Neural cell (in vitro differentiated cells): ENCODE results near the gene CHTF18. TPM values are rescaled to one million over a fixed set of nuclear protein-coding genes. Genes with fewer than 3 reads are reported as not detected.

Experiments used
- H2AFZ ChIP-seq: fragments of 200-600, 300-800 bp; sonication (generic), shearing (Covaris generic); 2 replicates; pipeline ENCODE4 v1.6.0; 2014; ENCODE audit warnings: low read depth, mild to moderate bottlenecking, antibody characterized with exemption, low read length, moderate library complexity
- H3F3A ChIP-seq: fragments of 200-600 bp; shearing (Covaris generic); 2 replicates; pipeline ENCODE4 v1.6.1; 2016; ENCODE audit warnings: mild to moderate bottlenecking, moderate library complexity, mixed read lengths, antibody characterized with exemption, low read length; ENCODE audit not compliant: insufficient read depth, poor library complexity, severe bottlenecking
- H3K27ac ChIP-seq: fragments of 200-600, 300-800 bp; sonication (generic), shearing (Covaris generic); 2 replicates; pipeline ENCODE4 v1.5.1; 2014; ENCODE audit warnings: mild to moderate bottlenecking, low read length, moderate library complexity
- H3K27me3 ChIP-seq: fragments of 300-800, 200-600 bp; sonication (generic), shearing (Covaris generic); 2 replicates; pipeline ENCODE4 v1.6.0; 2014; ENCODE audit warnings: mild to moderate bottlenecking, low read depth, low read length, moderate library complexity; ENCODE audit not compliant: insufficient read depth
- H3K36me3 ChIP-seq: fragments of 300-800, 200-600 bp; sonication (generic), shearing (Covaris generic); 2 replicates; pipeline ENCODE4 v1.5.1; 2014; ENCODE audit warnings: mild to moderate bottlenecking, antibody characterized with exemption, low read length, moderate library complexity; ENCODE audit not compliant: insufficient read depth
- H3K4me2 ChIP-seq: fragments of 300-800, 200-600 bp; sonication (generic), shearing (Covaris generic); 2 replicates; pipeline ENCODE4 v1.6.0; 2014; ENCODE audit warnings: mild to moderate bottlenecking, low read length
- H3K4me3 ChIP-seq: fragments of 300-800, 200-600 bp; sonication (generic), shearing (Covaris generic); 2 replicates; pipeline ENCODE4 v1.5.1; 2014; ENCODE audit warnings: mild to moderate bottlenecking, low read length, moderate library complexity
- H3K79me2 ChIP-seq: fragments of 200-600 bp; shearing (Covaris generic); replicated peaks from 2 replicates; pipeline ENCODE4 v1.6.0; 2014; ENCODE audit warnings: mild to moderate bottlenecking, low read length, moderate library complexity; ENCODE audit not compliant: insufficient read depth
- H3K9ac ChIP-seq: fragments of 300-800, 200-600 bp; sonication (generic), shearing (Covaris generic); 2 replicates; pipeline ENCODE4 v1.6.1; 2016; ENCODE audit warnings: mild to moderate bottlenecking, low read length, mixed read lengths
- H3K9me2 ChIP-seq: fragments of 200-600 bp; shearing (Covaris generic); 2 replicates; pipeline ENCODE4 v1.6.1; 2016; ENCODE audit warnings: mild to moderate bottlenecking, low read length, mixed read lengths; ENCODE audit not compliant: insufficient read depth
- H3K9me3 ChIP-seq: fragments of 200-600, 300-800 bp; sonication (generic), shearing (Covaris generic); 2 replicates; pipeline ENCODE4 v1.6.1; 2016; ENCODE audit warnings: mild to moderate bottlenecking, mixed run types, low read length, moderate library complexity, mixed read lengths
- H4K20me1 ChIP-seq: fragments of 200-600 bp; shearing (Covaris generic); 2 replicates; pipeline ENCODE4 v1.6.1; 2016; ENCODE audit warnings: mild to moderate bottlenecking, mixed run types; ENCODE audit not compliant: insufficient read depth
- CTCF ChIP-seq: fragments of 450-650 bp; IDR thresholded peaks from 2 replicates; pipeline ENCODE4 v1.5.1; 2014; ENCODE audit warnings: antibody characterized with exemption, mild to moderate bottlenecking, moderate library complexity; ENCODE audit not compliant: poor library complexity, severe bottlenecking
- EP300 ChIP-seq: fragments of 450-650 bp; conservative IDR thresholded peaks from 2 replicates; pipeline ENCODE4 v1.6.1; 2014; ENCODE audit warnings: antibody characterized with exemption, mild to moderate bottlenecking, moderate library complexity; ENCODE audit not compliant: poor library complexity, severe bottlenecking
- EZH2 ChIP-seq: fragments of 200-600, 300-800 bp; shearing (Covaris generic), sonication (generic); IDR thresholded peaks from 2 replicates; pipeline ENCODE4 v1.6.1; 2014; ENCODE audit warnings: antibody characterized with exemption, low read length, borderline replicate concordance, mild to moderate bottlenecking; ENCODE audit not compliant: insufficient read depth, poor library complexity, severe bottlenecking
- MXI1 ChIP-seq: fragments of 450-650 bp; conservative IDR thresholded peaks from 2 replicates; pipeline ENCODE4 v1.6.1; 2014; ENCODE audit warnings: antibody characterized with exemption, mild to moderate bottlenecking; ENCODE audit not compliant: poor library complexity, severe bottlenecking
- POLR2AphosphoS5 ChIP-seq: IDR thresholded peaks from 2 replicates; pipeline ENCODE4 v1.6.1; 2012
- RAD21 ChIP-seq: fragments of 450-650 bp; conservative IDR thresholded peaks from 2 replicates; pipeline ENCODE4 v1.6.1; 2014; ENCODE audit warnings: antibody characterized with exemption, mild to moderate bottlenecking, moderate library complexity
- SMC3 ChIP-seq: fragments of 450-650 bp; conservative IDR thresholded peaks from 2 replicates; pipeline ENCODE4 v1.6.1; 2014; ENCODE audit warnings: antibody characterized with exemption, mild to moderate bottlenecking, moderate library complexity; ENCODE audit not compliant: poor library complexity
- TAF1 ChIP-seq: IDR thresholded peaks from 2 replicates; pipeline ENCODE4 v1.6.1; 2012; ENCODE audit warnings: low read depth
- polyA plus RNA-seq: library from polyadenylated mRNA; depleted of rRNA; stranded (reverse); fragments of >200 nt; gene quantifications from 2 replicates; pipeline ENCODE4 v1.2.3, GENCODE V29; 2014
- TF ChIP-seq, protein P1 (sequence below): IDR thresholded peaks from 2 replicates; pipeline ENCODE4 v1.6.1; 2012; ENCODE audit warnings: borderline replicate concordance

CHTF18 gene
- polyA plus RNA-seq, 1 donor from 2014 or later, result 31.2 TPM

GRCh38 chr16:778447-778846, 10.0 kb upstream of the CHTF18 start:
- no peaks in the 10 kb centered on the region for H4K20me1 ChIP-seq
- H3K9ac ChIP-seq, result no peak overlapping the region
- H3K36me3 ChIP-seq, result no peaks in the 10 kb centered on the region
- TF ChIP-seq MXI1 (no peak), EZH2 (no peak), POLR2AphosphoS5 (no peak), SMC3 (no peak), EP300 (no peak), RAD21 (no peak), CTCF (no peak), TAF1 (no peak)
- TF ChIP-seq, protein P1, sequence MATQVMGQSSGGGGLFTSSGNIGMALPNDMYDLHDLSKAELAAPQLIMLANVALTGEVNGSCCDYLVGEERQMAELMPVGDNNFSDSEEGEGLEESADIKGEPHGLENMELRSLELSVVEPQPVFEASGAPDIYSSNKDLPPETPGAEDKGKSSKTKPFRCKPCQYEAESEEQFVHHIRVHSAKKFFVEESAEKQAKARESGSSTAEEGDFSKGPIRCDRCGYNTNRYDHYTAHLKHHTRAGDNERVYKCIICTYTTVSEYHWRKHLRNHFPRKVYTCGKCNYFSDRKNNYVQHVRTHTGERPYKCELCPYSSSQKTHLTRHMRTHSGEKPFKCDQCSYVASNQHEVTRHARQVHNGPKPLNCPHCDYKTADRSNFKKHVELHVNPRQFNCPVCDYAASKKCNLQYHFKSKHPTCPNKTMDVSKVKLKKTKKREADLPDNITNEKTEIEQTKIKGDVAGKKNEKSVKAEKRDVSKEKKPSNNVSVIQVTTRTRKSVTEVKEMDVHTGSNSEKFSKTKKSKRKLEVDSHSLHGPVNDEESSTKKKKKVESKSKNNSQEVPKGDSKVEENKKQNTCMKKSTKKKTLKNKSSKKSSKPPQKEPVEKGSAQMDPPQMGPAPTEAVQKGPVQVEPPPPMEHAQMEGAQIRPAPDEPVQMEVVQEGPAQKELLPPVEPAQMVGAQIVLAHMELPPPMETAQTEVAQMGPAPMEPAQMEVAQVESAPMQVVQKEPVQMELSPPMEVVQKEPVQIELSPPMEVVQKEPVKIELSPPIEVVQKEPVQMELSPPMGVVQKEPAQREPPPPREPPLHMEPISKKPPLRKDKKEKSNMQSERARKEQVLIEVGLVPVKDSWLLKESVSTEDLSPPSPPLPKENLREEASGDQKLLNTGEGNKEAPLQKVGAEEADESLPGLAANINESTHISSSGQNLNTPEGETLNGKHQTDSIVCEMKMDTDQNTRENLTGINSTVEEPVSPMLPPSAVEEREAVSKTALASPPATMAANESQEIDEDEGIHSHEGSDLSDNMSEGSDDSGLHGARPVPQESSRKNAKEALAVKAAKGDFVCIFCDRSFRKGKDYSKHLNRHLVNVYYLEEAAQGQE, result no peak
- no peaks in the 10 kb centered on the region for H3K79me2 ChIP-seq
- no peaks in the 10 kb centered on the region for H3K9me3 ChIP-seq
- H3K27ac ChIP-seq, result no peak overlapping the region
- H3F3A ChIP-seq, result no peaks in the 10 kb centered on the region
- no peak overlapping the region for H3K4me2 ChIP-seq
- no peaks in the 10 kb centered on the region for H3K27me3 ChIP-seq
- no peak overlapping the region for H2AFZ ChIP-seq
- H3K4me3 ChIP-seq, result no peak overlapping the region
- no peaks in the 10 kb centered on the region for H3K9me2 ChIP-seq

GRCh38 chr16:778909-779527, 9.4 kb upstream of the CHTF18 start:
- Histone ChIP-seq H3K9me2 (no peaks in the 10 kb centered on the region), H3K79me2 (no peaks in the 10 kb centered on the region), H3K27me3 (no peaks in the 10 kb centered on the region), H3K9ac (no peak overlapping the region), H3K9me3 (no peaks in the 10 kb centered on the region), H4K20me1 (no peaks in the 10 kb centered on the region), H3K27ac (no peak overlapping the region), H3K4me2 (no peak overlapping the region), H3F3A (no peaks in the 10 kb centered on the region), H3K36me3 (no peaks in the 10 kb centered on the region), H3K4me3 (no peak overlapping the region), H2AFZ (no peak overlapping the region)
- TF ChIP-seq POLR2AphosphoS5 (no peak), TAF1 (no peak), CTCF (no peak), MXI1 (no peak), EZH2 (no peak), SMC3 (no peak), RAD21 (no peak), EP300 (no peak)
- TF ChIP-seq, protein P1, result no peak
